ENCODE measurements around the gene FOXK1.

The FOXK1 gene

DNA sequence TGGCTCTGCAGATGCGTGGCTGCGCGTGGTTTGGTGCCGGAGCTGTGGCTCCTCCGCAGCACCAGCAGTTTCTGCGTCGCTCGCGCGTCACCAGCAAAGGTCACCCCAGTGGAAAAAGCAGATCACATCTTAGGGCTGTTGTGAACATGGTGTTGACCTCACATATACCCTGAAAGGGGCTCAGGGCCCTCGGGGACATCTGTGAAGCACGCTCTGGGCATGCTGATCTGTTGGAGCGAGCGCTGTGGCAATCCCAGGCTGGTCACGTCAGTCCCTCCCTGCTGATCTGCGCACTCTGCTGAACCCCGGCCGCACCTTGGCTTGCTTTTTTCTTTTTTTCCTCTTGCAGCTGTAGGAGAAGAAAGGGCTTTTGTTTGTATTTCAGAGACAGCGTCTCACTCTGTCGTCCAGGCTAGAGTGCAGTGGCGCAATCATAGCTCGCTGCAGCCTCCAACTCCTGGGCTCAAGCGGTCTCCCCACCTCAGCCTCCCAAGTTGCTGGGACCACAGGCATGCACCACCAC lies 60.0 kb downstream of the FOXK1 start:
- Histone ChIP-seq H3K27ac (ENCODE audit: insufficient read depth, low read length, poor library complexity, severe bottlenecking) (no peak overlapping the region), H3K9me3 (ENCODE audit: control insufficient read depth, low read length) (no peaks in the 10 kb centered on the region), H3K4me1 (ENCODE audit: control insufficient read depth, insufficient read depth, low read length, poor library complexity, severe bottlenecking) (peaks cover 37% of the 10 kb centered on the region), H3K27me3 (replicated peaks; ENCODE audit: control insufficient read depth, insufficient read depth, low read length, poor library complexity, severe bottlenecking) (no peaks in the 10 kb centered on the region), H3K4me3 (ENCODE audit: insufficient read depth, low read depth, low read length, poor library complexity, severe bottlenecking) (no peak overlapping the region), H3K36me3 (ENCODE audit: control insufficient read depth, insufficient read depth, low read length) (peaks cover 21% of the 10 kb centered on the region)
- DNase-seq, result no peak

DNA sequence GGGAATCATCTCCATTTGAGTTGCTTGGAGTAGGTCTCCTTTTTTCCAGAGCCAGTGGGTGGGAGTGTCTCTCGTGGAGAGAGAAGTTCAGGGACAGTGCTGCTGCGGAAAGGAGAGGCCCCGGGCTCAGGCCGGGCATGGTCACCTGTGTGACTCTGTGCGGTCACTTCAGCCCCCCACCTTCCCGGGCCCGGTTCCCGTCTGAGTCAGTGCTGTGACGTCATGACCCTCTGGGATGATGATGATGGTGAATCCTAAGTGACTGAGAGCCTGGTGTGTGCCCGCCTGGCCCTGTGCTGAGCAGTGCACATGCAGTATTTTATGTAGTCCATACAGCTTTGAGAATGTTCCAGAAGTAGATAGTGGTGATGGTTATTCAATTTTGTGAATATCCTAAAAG lies 60.8 kb downstream of the FOXK1 start:
- Histone ChIP-seq H3K27ac (ENCODE audit: insufficient read depth, low read length, poor library complexity, severe bottlenecking) (peak overlapping the region; percentile 23), H3K27me3 (replicated peaks; ENCODE audit: control insufficient read depth, insufficient read depth, low read length, poor library complexity, severe bottlenecking) (no peaks in the 10 kb centered on the region), H3K4me1 (ENCODE audit: control insufficient read depth, insufficient read depth, low read length, poor library complexity, severe bottlenecking) (peaks cover 43% of the 10 kb centered on the region), H3K4me3 (ENCODE audit: insufficient read depth, low read depth, low read length, poor library complexity, severe bottlenecking) (no peak overlapping the region), H3K36me3 (ENCODE audit: control insufficient read depth, insufficient read depth, low read length) (peaks cover 21% of the 10 kb centered on the region), H3K9me3 (ENCODE audit: control insufficient read depth, low read length) (no peaks in the 10 kb centered on the region)
- DNase-seq, result no peak

DNA sequence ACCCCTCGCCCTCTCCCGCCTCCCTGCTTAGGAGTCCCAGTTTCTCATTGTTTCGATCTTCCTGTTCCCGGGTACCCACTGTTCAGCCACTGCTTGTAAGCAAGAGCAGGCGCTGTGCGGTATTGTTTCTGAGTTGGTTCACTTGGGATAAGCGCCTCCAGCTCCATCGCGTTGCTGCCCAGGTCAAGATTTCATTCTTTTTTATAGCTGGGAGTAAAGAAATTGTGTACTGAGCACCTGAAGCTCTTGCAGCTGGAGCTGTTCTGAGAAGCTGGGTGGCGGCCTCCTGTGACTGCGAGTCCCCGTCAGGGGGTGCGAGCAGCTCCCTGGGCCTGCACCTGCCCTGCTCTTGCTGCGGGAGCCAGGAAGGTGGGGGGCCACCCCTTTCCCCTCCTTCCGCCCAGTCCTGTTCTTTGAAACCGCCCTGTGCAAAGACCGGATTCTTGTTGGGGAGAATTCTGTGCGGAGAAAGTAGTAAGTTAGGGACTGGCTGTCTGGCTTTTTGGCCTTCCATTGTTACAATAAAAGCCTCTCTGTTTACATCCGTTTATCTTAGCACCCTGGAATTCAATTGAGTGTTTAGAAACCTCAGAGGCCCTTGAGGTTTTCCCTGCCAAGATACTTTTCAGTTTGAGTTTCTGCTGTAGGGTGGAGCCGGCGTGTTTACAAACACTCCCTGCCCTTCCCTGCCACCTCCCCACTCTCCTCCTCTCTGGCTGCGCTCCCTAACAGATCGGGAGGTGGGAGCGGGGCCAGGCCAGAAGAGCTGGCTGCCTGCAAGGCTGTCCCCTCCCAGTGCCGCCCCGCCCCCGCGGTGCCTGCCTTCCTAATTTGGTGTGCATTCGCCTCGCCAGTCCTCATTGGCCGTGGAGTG lies 62.5 kb downstream of the FOXK1 start:
- peaks cover 21% of the 10 kb centered on the region for H3K36me3 ChIP-seq (ENCODE audit: control insufficient read depth, insufficient read depth, low read length)
- H3K4me1 ChIP-seq (ENCODE audit: control insufficient read depth, insufficient read depth, low read length, poor library complexity, severe bottlenecking), result peaks cover 39% of the 10 kb centered on the region
- DNase-seq, result peak; percentile 42 to 69 (median 68)
- H3K27ac ChIP-seq (ENCODE audit: insufficient read depth, low read length, poor library complexity, severe bottlenecking), result peak overlapping the region; percentile 90
- H3K4me3 ChIP-seq (ENCODE audit: insufficient read depth, low read depth, low read length, poor library complexity, severe bottlenecking), result peak overlapping the region; percentile 50
- H3K9me3 ChIP-seq (ENCODE audit: control insufficient read depth, low read length), result no peaks in the 10 kb centered on the region
- H3K27me3 ChIP-seq (replicated peaks; ENCODE audit: control insufficient read depth, insufficient read depth, low read length, poor library complexity, severe bottlenecking), result no peaks in the 10 kb centered on the region

DNA sequence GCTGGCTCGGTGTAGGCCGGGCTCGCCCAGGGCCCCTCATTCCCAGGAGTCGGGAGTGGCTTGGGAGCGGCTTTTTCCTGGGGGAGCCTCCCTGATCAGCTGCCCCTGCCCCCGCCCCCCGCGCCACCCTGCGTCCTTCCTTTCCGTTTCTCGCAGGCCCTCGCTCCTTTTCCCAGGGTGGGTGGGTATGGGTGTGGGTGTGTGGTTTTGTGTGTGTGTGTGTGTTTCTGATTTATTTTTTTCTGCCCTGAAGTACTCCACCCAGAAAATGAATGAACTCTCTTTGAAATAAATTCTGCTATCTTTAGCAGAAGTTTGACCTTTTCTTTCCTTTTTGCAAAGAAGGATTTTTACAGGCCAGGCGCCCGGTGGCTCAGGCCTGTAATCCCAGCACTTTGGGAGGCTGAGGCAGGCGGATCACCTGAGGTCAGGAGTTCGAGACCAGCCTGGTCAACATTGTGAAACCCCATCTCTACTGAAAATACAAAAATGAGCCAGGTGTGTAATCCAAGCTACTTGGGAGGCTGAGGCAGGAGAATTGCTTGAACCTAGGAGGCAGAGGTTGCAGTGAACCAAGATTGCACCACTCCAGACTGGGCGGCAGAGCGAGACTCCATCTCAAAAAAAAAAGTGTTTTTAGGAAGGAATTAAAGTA lies 63.3 kb downstream of the FOXK1 start:
- H3K4me1 ChIP-seq (ENCODE audit: control insufficient read depth, insufficient read depth, low read length, poor library complexity, severe bottlenecking), result peaks cover 36% of the 10 kb centered on the region

DNA sequence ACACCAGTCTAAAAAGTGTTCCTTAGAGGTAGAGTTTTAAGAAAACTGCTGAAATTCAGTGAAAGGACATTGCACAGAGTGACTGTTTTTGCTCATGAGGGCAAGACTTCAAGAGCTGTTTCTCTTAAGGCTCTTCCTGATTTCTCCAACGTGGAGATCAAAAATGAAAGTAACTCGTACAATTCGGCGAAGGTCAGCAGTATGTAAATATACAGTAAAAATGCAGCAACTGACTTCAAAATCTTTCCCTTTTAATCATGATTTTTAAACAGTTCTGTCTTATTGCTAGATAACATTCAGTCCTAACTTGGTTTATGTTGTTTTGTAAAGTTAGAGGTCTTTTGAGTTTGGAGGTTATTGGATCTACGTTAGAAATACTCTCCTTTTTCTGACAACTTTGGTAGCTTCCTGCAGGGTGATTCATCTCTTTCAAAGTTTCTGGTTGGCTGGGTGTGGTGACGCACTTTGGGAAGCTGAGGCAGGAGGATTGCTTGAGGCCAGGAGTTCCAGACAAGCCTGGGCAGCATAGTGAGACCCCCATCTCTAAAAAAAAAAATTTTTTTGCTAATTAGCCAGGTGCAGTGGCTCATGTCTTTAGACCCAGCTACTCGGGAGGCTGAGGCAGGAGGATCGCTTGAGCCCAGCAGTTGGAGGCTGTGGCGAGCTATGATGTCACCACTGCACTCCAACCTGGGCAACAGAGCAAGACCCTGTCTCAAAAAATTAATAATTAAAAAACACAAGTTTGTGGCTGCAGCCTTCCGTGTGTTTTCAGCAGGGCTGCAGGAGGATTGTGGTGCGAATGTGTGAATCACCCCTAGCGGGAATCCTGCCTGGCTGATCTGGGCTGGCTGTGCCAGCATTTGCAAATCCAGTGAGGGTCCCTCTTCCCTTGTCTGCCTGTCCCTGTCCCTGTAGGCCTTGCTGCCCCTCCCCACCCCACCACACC lies 64.2 kb downstream of the FOXK1 start:
- no peak for DNase-seq
- Histone ChIP-seq H3K36me3 (ENCODE audit: control insufficient read depth, insufficient read depth, low read length) (peaks cover 14% of the 10 kb centered on the region), H3K27me3 (replicated peaks; ENCODE audit: control insufficient read depth, insufficient read depth, low read length, poor library complexity, severe bottlenecking) (no peaks in the 10 kb centered on the region), H3K27ac (ENCODE audit: insufficient read depth, low read length, poor library complexity, severe bottlenecking) (peak overlapping the region; percentile 90), H3K4me3 (ENCODE audit: insufficient read depth, low read depth, low read length, poor library complexity, severe bottlenecking) (peak overlapping the region; percentile 50), H3K4me1 (ENCODE audit: control insufficient read depth, insufficient read depth, low read length, poor library complexity, severe bottlenecking) (peaks cover 36% of the 10 kb centered on the region), H3K9me3 (ENCODE audit: control insufficient read depth, low read length) (no peaks in the 10 kb centered on the region)

More for the DNA sequence above, 63.3 kb downstream of the FOXK1 start:
- Histone ChIP-seq H3K27me3 (replicated peaks; ENCODE audit: control insufficient read depth, insufficient read depth, low read length, poor library complexity, severe bottlenecking) (no peaks in the 10 kb centered on the region), H3K9me3 (ENCODE audit: control insufficient read depth, low read length) (no peaks in the 10 kb centered on the region), H3K27ac (ENCODE audit: insufficient read depth, low read length, poor library complexity, severe bottlenecking) (peak overlapping the region; percentile 90), H3K4me3 (ENCODE audit: insufficient read depth, low read depth, low read length, poor library complexity, severe bottlenecking) (peak overlapping the region; percentile 50), H3K36me3 (ENCODE audit: control insufficient read depth, insufficient read depth, low read length) (peaks cover 21% of the 10 kb centered on the region)
- no peak for DNase-seq

DNA sequence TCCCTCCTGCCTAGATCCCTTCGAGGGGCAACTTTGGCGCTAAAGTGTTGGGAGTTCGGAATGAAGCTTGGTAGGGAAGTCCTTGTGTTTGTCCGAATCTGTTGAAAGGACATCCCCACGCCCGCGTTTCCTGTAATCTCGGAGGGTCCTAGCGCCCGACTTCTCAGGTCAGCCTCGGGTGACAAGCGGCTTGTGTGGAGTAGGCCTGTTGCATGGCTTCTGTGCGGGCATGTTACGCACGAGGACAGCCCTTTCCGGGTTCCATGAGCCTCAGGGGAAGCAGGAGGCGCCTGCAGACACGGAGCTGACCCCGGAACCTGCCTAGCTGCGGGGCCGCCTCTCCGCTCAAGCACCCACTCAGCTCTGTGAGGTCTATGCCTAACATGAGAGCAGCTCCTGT lies 64.9 kb downstream of the FOXK1 start:
- no peaks in the 10 kb centered on the region for H3K27me3 ChIP-seq (replicated peaks; ENCODE audit: control insufficient read depth, insufficient read depth, low read length, poor library complexity, severe bottlenecking)

DNA sequence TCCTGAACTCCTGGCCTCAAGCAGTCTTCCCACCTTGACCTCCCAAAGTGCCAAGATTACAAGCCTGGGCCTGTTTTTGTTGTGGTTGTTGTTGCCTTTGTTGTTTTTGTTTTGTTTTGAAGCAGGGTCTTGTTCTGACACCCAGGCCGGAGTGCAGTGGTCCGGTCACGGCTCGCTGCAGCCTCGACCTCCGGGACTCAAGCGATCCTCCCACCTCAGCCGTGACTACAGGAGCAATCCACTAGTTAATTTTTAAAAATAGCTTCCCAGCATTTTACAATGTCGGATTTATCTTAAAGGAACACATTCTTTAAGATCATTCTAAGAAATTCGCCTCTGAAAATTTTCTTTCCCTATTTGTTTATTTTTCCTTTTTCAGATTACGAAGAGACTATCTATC lies 65.7 kb downstream of the FOXK1 start:
- H3K27me3 ChIP-seq (replicated peaks; ENCODE audit: control insufficient read depth, insufficient read depth, low read length, poor library complexity, severe bottlenecking), result no peaks in the 10 kb centered on the region
- H3K9me3 ChIP-seq (ENCODE audit: control insufficient read depth, low read length), result no peaks in the 10 kb centered on the region
- H3K4me1 ChIP-seq (ENCODE audit: control insufficient read depth, insufficient read depth, low read length, poor library complexity, severe bottlenecking), result peaks cover 36% of the 10 kb centered on the region
- H3K4me3 ChIP-seq (ENCODE audit: insufficient read depth, low read depth, low read length, poor library complexity, severe bottlenecking), result no peak overlapping the region
- peaks cover 3% of the 10 kb centered on the region for H3K36me3 ChIP-seq (ENCODE audit: control insufficient read depth, insufficient read depth, low read length)
- peak overlapping the region; percentile 35 for H3K27ac ChIP-seq (ENCODE audit: insufficient read depth, low read length, poor library complexity, severe bottlenecking)
- DNase-seq, result no peak

More for the DNA sequence above, 64.9 kb downstream of the FOXK1 start:
- H3K4me3 ChIP-seq (ENCODE audit: insufficient read depth, low read depth, low read length, poor library complexity, severe bottlenecking), result no peak overlapping the region
- no peak for DNase-seq
- H3K9me3 ChIP-seq (ENCODE audit: control insufficient read depth, low read length), result no peaks in the 10 kb centered on the region
- H3K36me3 ChIP-seq (ENCODE audit: control insufficient read depth, insufficient read depth, low read length), result peaks cover 10% of the 10 kb centered on the region
- peaks cover 36% of the 10 kb centered on the region for H3K4me1 ChIP-seq (ENCODE audit: control insufficient read depth, insufficient read depth, low read length, poor library complexity, severe bottlenecking)
- peak overlapping the region; percentile 90 for H3K27ac ChIP-seq (ENCODE audit: insufficient read depth, low read length, poor library complexity, severe bottlenecking)

DNA sequence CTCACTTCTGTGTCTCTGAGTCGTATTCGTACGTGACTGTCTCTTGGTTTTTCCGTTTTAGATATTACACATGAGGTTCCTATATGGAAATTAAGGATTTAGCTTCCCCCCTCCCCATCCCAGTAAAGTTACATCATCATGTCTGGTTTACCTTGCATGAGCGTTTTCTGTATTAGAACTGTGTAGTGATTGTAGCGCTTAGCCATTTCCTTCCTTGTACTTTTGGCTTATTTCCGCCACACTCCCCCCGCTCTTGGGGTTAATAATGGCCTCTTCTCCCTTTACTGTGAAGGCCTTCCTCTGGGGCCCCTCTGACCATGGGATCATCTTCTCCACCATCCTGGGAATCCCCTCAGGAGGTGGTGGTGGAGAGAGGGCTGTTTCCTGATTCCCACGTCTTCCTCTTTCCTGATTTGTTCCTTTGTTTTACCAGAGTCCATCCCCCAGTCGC lies 66.2 kb downstream of the FOXK1 start:
- no peak for DNase-seq
- Histone ChIP-seq H3K27me3 (replicated peaks; ENCODE audit: control insufficient read depth, insufficient read depth, low read length, poor library complexity, severe bottlenecking) (no peaks in the 10 kb centered on the region), H3K9me3 (ENCODE audit: control insufficient read depth, low read length) (no peaks in the 10 kb centered on the region), H3K4me3 (ENCODE audit: insufficient read depth, low read depth, low read length, poor library complexity, severe bottlenecking) (no peak overlapping the region), H3K27ac (ENCODE audit: insufficient read depth, low read length, poor library complexity, severe bottlenecking) (peak overlapping the region; percentile 35), H3K4me1 (ENCODE audit: control insufficient read depth, insufficient read depth, low read length, poor library complexity, severe bottlenecking) (peaks cover 36% of the 10 kb centered on the region), H3K36me3 (ENCODE audit: control insufficient read depth, insufficient read depth, low read length) (no peaks in the 10 kb centered on the region)

DNA sequence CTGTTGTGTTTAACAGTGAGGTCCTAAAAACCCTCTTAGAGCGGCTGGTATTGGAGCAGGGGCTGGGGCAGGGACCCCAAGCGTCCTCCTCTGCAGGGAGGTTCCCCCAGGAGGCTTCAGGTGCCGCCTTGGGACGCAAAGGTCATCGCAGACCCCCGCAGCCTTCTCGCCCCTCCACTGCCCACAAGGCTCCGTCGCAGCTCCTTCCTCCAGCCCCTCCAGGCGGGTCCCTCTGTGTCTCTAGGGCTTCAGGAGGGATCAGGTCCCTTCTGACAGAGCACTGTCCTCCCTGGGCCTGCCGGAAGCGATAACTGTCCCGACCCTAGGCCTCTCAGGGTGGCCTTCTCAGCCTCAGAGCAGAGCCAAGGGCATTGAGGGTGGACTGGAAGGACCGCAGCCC lies 67.3 kb downstream of the FOXK1 start:
- Histone ChIP-seq H3K27me3 (replicated peaks; ENCODE audit: control insufficient read depth, insufficient read depth, low read length, poor library complexity, severe bottlenecking) (no peaks in the 10 kb centered on the region), H3K4me1 (ENCODE audit: control insufficient read depth, insufficient read depth, low read length, poor library complexity, severe bottlenecking) (peaks cover 40% of the 10 kb centered on the region), H3K9me3 (ENCODE audit: control insufficient read depth, low read length) (no peaks in the 10 kb centered on the region), H3K27ac (ENCODE audit: insufficient read depth, low read length, poor library complexity, severe bottlenecking) (peak overlapping the region; percentile 35), H3K4me3 (ENCODE audit: insufficient read depth, low read depth, low read length, poor library complexity, severe bottlenecking) (no peak overlapping the region), H3K36me3 (ENCODE audit: control insufficient read depth, insufficient read depth, low read length) (peaks cover 3% of the 10 kb centered on the region)
- DNase-seq, result no peak
